SK-N-SH (cell line): ENCODE data around the gene MAST2.

Experiments
- TF ChIP-seq, protein P1 (sequence below): fragments of 200-600 bp; sonication (generic); IDR thresholded peaks from 2 replicates; pipeline ENCODE4 v1.6.1; 2017; ENCODE audit warnings: antibody characterized with exemption, mild to moderate bottlenecking, moderate library complexity
- TF ChIP-seq, protein P2 (sequence below): IDR thresholded peaks from 2 replicates; pipeline ENCODE4 v1.4.0; 2012; ENCODE audit warnings: low read depth, borderline replicate concordance

DNA sequence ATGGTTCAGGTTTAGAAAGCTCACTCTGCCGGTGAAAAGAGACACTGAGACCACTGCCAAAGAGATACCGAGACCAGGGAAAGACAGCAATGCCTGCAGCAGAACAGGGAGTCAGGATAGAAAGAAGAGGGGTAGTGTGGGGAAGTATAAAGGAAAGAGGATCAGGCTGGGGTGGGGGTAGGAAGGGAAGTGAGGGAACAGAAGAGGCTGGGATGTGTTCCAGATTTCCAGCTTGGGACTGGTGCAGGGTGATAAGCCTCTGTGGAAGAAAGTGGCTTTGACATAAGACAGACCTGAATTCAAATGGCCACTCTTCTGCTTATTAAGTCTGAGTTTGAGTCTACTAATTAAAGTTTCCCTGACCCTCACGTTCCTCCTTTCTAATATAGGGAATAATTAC is 223.1 kb downstream of the MAST2 start:
- TF ChIP-seq, protein P1, sequence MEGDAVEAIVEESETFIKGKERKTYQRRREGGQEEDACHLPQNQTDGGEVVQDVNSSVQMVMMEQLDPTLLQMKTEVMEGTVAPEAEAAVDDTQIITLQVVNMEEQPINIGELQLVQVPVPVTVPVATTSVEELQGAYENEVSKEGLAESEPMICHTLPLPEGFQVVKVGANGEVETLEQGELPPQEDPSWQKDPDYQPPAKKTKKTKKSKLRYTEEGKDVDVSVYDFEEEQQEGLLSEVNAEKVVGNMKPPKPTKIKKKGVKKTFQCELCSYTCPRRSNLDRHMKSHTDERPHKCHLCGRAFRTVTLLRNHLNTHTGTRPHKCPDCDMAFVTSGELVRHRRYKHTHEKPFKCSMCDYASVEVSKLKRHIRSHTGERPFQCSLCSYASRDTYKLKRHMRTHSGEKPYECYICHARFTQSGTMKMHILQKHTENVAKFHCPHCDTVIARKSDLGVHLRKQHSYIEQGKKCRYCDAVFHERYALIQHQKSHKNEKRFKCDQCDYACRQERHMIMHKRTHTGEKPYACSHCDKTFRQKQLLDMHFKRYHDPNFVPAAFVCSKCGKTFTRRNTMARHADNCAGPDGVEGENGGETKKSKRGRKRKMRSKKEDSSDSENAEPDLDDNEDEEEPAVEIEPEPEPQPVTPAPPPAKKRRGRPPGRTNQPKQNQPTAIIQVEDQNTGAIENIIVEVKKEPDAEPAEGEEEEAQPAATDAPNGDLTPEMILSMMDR: no peak
- TF ChIP-seq, protein P2, sequence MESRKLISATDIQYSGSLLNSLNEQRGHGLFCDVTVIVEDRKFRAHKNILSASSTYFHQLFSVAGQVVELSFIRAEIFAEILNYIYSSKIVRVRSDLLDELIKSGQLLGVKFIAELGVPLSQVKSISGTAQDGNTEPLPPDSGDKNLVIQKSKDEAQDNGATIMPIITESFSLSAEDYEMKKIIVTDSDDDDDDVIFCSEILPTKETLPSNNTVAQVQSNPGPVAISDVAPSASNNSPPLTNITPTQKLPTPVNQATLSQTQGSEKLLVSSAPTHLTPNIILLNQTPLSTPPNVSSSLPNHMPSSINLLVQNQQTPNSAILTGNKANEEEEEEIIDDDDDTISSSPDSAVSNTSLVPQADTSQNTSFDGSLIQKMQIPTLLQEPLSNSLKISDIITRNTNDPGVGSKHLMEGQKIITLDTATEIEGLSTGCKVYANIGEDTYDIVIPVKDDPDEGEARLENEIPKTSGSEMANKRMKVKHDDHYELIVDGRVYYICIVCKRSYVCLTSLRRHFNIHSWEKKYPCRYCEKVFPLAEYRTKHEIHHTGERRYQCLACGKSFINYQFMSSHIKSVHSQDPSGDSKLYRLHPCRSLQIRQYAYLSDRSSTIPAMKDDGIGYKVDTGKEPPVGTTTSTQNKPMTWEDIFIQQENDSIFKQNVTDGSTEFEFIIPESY: no peak
